ENCODE data around the gene GOLGA8T.
"Not testable (repeated sequence)": the region's sequence is repeated elsewhere in the genome, so short reads cannot be mapped to it uniquely, and the experiment has no call there.

DNA sequence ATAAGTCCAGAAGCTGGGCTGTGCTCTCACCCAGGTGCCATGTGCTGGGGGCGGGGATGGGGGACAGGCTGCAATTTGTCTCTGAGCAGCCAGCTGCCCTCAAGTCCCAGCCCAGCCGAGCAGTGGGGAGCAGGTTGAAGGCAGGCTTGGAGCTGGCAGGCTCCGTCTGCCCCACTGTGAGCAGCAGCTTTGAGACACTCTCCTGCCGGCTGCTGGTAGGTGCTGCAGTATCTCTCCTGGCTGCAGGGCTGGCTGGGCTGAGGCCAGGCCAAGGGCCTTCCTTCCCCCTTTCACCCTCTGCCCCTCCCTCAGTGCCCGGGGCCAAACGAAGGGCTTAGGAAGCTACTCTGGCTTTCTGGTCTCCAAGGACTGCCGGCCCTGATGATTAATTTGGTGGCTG is 50.6 kb downstream of the GOLGA8T start:
- TF ChIP-seq POLR2AphosphoS5 (IDR thresholded peaks at IDR 0.05; ENCODE audit: low read depth, low read length); SIN3A (IDR thresholded peaks at IDR 0.05; ENCODE audit: borderline replicate concordance, insufficient read depth, low read depth, low read length); TCF7L2 (IDR thresholded peaks at IDR 0.05; ENCODE audit: low read depth, low read length): not testable (repeated sequence)
- TF ChIP-seq, protein P1, sequence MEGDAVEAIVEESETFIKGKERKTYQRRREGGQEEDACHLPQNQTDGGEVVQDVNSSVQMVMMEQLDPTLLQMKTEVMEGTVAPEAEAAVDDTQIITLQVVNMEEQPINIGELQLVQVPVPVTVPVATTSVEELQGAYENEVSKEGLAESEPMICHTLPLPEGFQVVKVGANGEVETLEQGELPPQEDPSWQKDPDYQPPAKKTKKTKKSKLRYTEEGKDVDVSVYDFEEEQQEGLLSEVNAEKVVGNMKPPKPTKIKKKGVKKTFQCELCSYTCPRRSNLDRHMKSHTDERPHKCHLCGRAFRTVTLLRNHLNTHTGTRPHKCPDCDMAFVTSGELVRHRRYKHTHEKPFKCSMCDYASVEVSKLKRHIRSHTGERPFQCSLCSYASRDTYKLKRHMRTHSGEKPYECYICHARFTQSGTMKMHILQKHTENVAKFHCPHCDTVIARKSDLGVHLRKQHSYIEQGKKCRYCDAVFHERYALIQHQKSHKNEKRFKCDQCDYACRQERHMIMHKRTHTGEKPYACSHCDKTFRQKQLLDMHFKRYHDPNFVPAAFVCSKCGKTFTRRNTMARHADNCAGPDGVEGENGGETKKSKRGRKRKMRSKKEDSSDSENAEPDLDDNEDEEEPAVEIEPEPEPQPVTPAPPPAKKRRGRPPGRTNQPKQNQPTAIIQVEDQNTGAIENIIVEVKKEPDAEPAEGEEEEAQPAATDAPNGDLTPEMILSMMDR (IDR thresholded peaks at IDR 0.05): not testable (repeated sequence)
